ENCODE data around the gene ERC1. TPM values are rescaled to one million over a fixed set of nuclear protein-coding genes. Genes with fewer than 3 reads are reported as not detected.
"Not testable (repeated sequence)": the region's sequence is repeated elsewhere in the genome, so short reads cannot be mapped to it uniquely, and the experiment has no call there.

Gene ERC1
- total RNA-seq, 2 donors from 2014 or later = 18.9 to 72.9 TPM

- H3K4me1 ChIP-seq (replicated peaks) = no peaks in the 10 kb centered on the region
- no peak overlapping the region for H3K27ac ChIP-seq
- WGBS = 88% methylated on average over 4 of the region's 4 CpGs
- no peaks in the 10 kb centered on the region for H3K9me3 ChIP-seq
- no peaks in the 10 kb centered on the region for H3K36me3 ChIP-seq
- TF ChIP-seq POLR2A (IDR thresholded peaks at IDR 0.05) (no peak), POLR2AphosphoS5 (IDR thresholded peaks at IDR 0.05) (no peak), CTCF (IDR thresholded peaks at IDR 0.05) (no peak)
- H3K27me3 ChIP-seq (replicated peaks; ENCODE audit: insufficient read depth) = no peaks in the 10 kb centered on the region
- no peak overlapping the region for H3K4me3 ChIP-seq
- DNase-seq (ENCODE audit: low spot score) = no peak
- intact Hi-C loops (cut with DNase I) = no loop called here
Measured at GRCh38 chr12:1188016-1188415, 197.0 kb downstream of the ERC1 start.

DNA sequence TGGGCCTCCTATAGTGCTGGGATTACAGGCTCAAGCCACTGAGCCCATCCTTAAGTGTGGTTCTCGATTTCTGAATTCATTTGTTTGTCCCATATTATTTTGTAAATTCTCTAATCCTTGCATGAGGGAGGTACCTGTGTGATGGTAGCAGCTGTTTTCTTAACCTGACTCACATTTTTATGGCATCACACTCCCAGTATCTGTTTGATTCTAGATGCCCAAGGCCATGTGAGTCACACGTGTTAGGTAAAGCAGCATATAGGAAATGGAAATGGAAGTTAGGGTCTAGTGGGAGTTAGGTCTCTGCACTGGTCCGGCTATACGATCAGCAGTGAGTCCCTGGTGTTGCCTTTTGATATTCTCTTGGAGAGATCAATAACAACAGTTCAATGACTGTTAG is 198.1 kb downstream of the ERC1 start:
- H3K4me3 ChIP-seq = no peak overlapping the region
- no peak overlapping the region for H3K27ac ChIP-seq
- DNase-seq (ENCODE audit: low spot score) = no peak
- no peaks in the 10 kb centered on the region for H3K4me1 ChIP-seq (replicated peaks)
- H3K36me3 ChIP-seq = no peaks in the 10 kb centered on the region
- H3K27me3 ChIP-seq (replicated peaks; ENCODE audit: insufficient read depth) = no peaks in the 10 kb centered on the region
- intact Hi-C loops (cut with DNase I) = no loop called here
- H3K9me3 ChIP-seq = no peaks in the 10 kb centered on the region
- TF ChIP-seq POLR2A (IDR thresholded peaks at IDR 0.05) = no peak
- no peak for TF ChIP-seq CTCF (IDR thresholded peaks at IDR 0.05)
- no peak for TF ChIP-seq POLR2AphosphoS5 (IDR thresholded peaks at IDR 0.05)
- WGBS = 93% methylated on average over 4 of the region's 4 CpGs

DNA sequence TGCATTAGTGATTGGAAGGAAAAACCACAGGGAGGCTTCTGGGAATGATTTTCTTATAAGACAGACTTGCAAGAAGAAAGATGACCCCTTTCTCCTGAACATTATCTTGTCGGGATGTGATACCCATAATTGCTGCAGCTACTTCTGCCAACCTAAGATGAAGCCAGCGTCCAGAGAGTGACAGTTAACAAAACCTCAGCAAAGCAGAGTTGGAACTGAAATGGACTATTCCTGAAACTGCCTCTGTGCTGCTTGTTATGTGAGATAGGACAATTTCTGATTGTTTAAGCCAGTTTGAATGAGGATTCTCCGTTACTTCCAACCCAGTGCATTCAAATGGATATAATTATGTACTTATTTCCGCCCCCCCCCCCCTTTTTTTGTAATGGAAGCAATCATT is 204.5 kb downstream of the ERC1 start:
- no peaks in the 10 kb centered on the region for H3K4me1 ChIP-seq (replicated peaks)
- H3K36me3 ChIP-seq = no peaks in the 10 kb centered on the region
- 87% methylated on average over 4 of the region's 4 CpGs for WGBS
- no peak overlapping the region for H3K27ac ChIP-seq
- intact Hi-C loops (cut with DNase I) = no loop called here
- H3K27me3 ChIP-seq (replicated peaks; ENCODE audit: insufficient read depth) = no peaks in the 10 kb centered on the region
- TF ChIP-seq POLR2AphosphoS5 (IDR thresholded peaks at IDR 0.05) = no peak
- TF ChIP-seq CTCF (IDR thresholded peaks at IDR 0.05) = no peak
- TF ChIP-seq POLR2A (IDR thresholded peaks at IDR 0.05) = no peak
- no peaks in the 10 kb centered on the region for H3K9me3 ChIP-seq
- H3K4me3 ChIP-seq = no peak overlapping the region
- DNase-seq (ENCODE audit: low spot score) = no peak

GRCh38 chr12:1197264-1198018 is 206.4 kb downstream of the ERC1 start:
- TF ChIP-seq POLR2A (IDR thresholded peaks at IDR 0.05) = no peak
- no peak for TF ChIP-seq POLR2AphosphoS5 (IDR thresholded peaks at IDR 0.05)
- no peak for TF ChIP-seq CTCF (IDR thresholded peaks at IDR 0.05)
- 96% methylated on average over 3 of the region's 3 CpGs for WGBS
- H3K36me3 ChIP-seq = no peaks in the 10 kb centered on the region
- no peaks in the 10 kb centered on the region for H3K27me3 ChIP-seq (replicated peaks; ENCODE audit: insufficient read depth)
- no peaks in the 10 kb centered on the region for H3K9me3 ChIP-seq
- intact Hi-C loops (cut with DNase I) = no loop called here
- no peaks in the 10 kb centered on the region for H3K4me1 ChIP-seq (replicated peaks)
- H3K4me3 ChIP-seq = no peak overlapping the region
- H3K27ac ChIP-seq = no peak overlapping the region
- DNase-seq (ENCODE audit: low spot score) = no peak

- H3K27me3 ChIP-seq (replicated peaks; ENCODE audit: insufficient read depth); H3K27ac ChIP-seq; H3K9me3 ChIP-seq; intact Hi-C loops (cut with DNase I); DNase-seq (ENCODE audit: low spot score); H3K36me3 ChIP-seq; H3K4me3 ChIP-seq; H3K4me1 ChIP-seq (replicated peaks): not testable (repeated sequence)
- 74% methylated on average over 4 of the region's 5 CpGs for WGBS
Measured at GRCh38 chr12:1198854-1199253, 207.8 kb downstream of the ERC1 start.
